Measurements from ENCODE around the gene ZBTB7C. TPM values are rescaled to one million over a fixed set of nuclear protein-coding genes. Genes with fewer than 3 reads are reported as not detected.

Gene ZBTB7C
- total RNA-seq, 1 experiment from 2014 or later = 0.33 TPM

GRCh38 chr18:48230467-48231113 is 178.6 kb downstream of the ZBTB7C start:
- Mint-ChIP-seq H3K4me3 (no peak overlapping the region), H3K4me1 (peaks cover 3 to 14% of the 10 kb centered on the region in 2 experiments; a peak in 2 of 4 replicates), H3K9me3 (no peaks in the 10 kb centered on the region), H3K27me3 (ENCODE audit: low read depth) (no peaks in the 10 kb centered on the region; the same call in none of the 2 replicates), H3K36me3 (ENCODE audit: insufficient read depth in 1 of 3, low read depth in 3 of 3) (no peaks in the 10 kb centered on the region), H3K27ac (no peak overlapping the region)
- H3K79me2 ChIP-seq (ENCODE audit: insufficient read depth, low read length) = no peaks in the 10 kb centered on the region
- H3K4me2 ChIP-seq (ENCODE audit: insufficient read depth, insufficient read length, low read length) = no peak overlapping the region
- no peaks in the 10 kb centered on the region for H3K79me1 ChIP-seq (ENCODE audit: insufficient read depth, low read depth, low read length, poor library complexity, severe bottlenecking)
- H3K14ac ChIP-seq (ENCODE audit: insufficient read depth, low read length) = no peak overlapping the region
- no peak overlapping the region for H2BK120ac ChIP-seq (ENCODE audit: low read depth, low read length, poor library complexity, severe bottlenecking)
- H2AK5ac ChIP-seq (ENCODE audit: insufficient read length, low read length) = no peak overlapping the region
- no peak overlapping the region for H3K27ac ChIP-seq (ENCODE audit: insufficient read length, low read depth, low read length)
- no peaks in the 10 kb centered on the region for H3K23me2 ChIP-seq (ENCODE audit: insufficient read length, low read depth, low read length, poor library complexity, severe bottlenecking)
- no peak overlapping the region for H2BK12ac ChIP-seq (ENCODE audit: insufficient read length, low read depth, low read length)
- H2AFZ ChIP-seq (ENCODE audit: low read length) = no peak overlapping the region
- H3K9me3 ChIP-seq (ENCODE audit: control insufficient read depth, low read depth, low read length) = no peaks in the 10 kb centered on the region
- no peak overlapping the region for H2BK20ac ChIP-seq (ENCODE audit: low read depth, low read length, poor library complexity, severe bottlenecking)
- H3K23ac ChIP-seq (ENCODE audit: insufficient read length, low read depth, low read length) = no peak overlapping the region
- no peak overlapping the region for H2BK15ac ChIP-seq (ENCODE audit: low read depth, low read length)
- no peak overlapping the region for H3K56ac ChIP-seq (ENCODE audit: insufficient read length, low read depth, low read length)
- no peak overlapping the region for H3K4ac ChIP-seq (ENCODE audit: low read depth, low read length)
- H3K4me1 ChIP-seq (ENCODE audit: insufficient read depth, low read length) = no peaks in the 10 kb centered on the region
- no peaks in the 10 kb centered on the region for H4K20me1 ChIP-seq (ENCODE audit: control insufficient read depth, insufficient read depth, insufficient read length)
- no peak overlapping the region for H3K9ac ChIP-seq (ENCODE audit: extremely low read depth, insufficient read length, low read length)
- WGBS (ENCODE audit: extremely low coverage, insufficient read length, low lambda C conversion rate) = no CpG with 5 or more reads among the region's 7 CpGs
- no peak overlapping the region for H3T11ph ChIP-seq (ENCODE audit: low read length)
- no peak overlapping the region for H3K18ac ChIP-seq (ENCODE audit: insufficient read length, low read depth, low read length)
- H4K91ac ChIP-seq (ENCODE audit: insufficient read length, low read depth, low read length) = no peak overlapping the region
- no peaks in the 10 kb centered on the region for H3K27me3 ChIP-seq (ENCODE audit: insufficient read depth, low read length)
- H4K5ac ChIP-seq (ENCODE audit: insufficient read length, low read depth, low read length) = no peak overlapping the region
- H4K8ac ChIP-seq (replicated peaks; ENCODE audit: insufficient read length, low read depth, low read length) = no peak overlapping the region
- peak; percentile 81 for DNase-seq
- H2BK5ac ChIP-seq (ENCODE audit: insufficient read length, low read length) = no peak overlapping the region
- peak; percentile 86 for TF ChIP-seq CTCF (conservative IDR thresholded peaks at IDR 0.05)

Measured in H9 (cell line).